ENCODE data around the gene TGM2.

TGM2 gene

DNA sequence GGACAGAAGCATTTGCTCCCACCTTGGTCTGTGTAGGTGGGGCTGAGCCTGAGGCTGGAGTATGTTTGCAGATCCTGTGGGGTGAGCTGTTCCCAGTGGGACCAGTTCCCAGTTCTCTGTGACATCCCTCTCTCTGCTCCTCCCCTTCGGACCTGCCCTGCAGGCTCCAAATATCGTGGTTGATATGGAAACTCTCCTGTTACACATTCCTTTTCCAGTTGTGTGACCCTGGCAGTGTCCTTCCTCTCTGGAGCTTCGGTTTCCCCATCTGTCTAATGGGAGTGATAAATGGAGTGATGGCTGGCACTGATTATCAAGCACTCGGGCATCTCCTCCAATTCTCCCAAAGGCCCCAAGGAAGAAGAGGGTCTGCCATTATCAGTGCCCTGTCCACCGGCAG, 15.7 kb upstream of the TGM2 start:
- Histone ChIP-seq H3K36me3 (ENCODE audit: control insufficient read depth, insufficient read depth, low read length) (no peaks in the 10 kb centered on the region), H3K4me3 (ENCODE audit: low read length) (no peak overlapping the region), H3K4me1 (ENCODE audit: control insufficient read depth, insufficient read depth, low read length) (no peaks in the 10 kb centered on the region), H3K27me3 (ENCODE audit: control insufficient read depth, insufficient read depth, low read length) (no peaks in the 10 kb centered on the region), H3K9ac (ENCODE audit: low read length) (no peak overlapping the region), H3K27ac (ENCODE audit: low read depth, low read length) (no peak overlapping the region)

GRCh38 chr20:38179846-38180245, 14.8 kb upstream of the TGM2 start:
- Histone ChIP-seq H3K9ac (ENCODE audit: low read length) (no peak overlapping the region), H3K27me3 (ENCODE audit: control insufficient read depth, insufficient read depth, low read length) (no peaks in the 10 kb centered on the region), H3K4me3 (ENCODE audit: low read length) (no peak overlapping the region), H3K27ac (ENCODE audit: low read depth, low read length) (no peak overlapping the region), H3K36me3 (ENCODE audit: control insufficient read depth, insufficient read depth, low read length) (no peaks in the 10 kb centered on the region), H3K4me1 (ENCODE audit: control insufficient read depth, insufficient read depth, low read length) (no peaks in the 10 kb centered on the region)

DNA sequence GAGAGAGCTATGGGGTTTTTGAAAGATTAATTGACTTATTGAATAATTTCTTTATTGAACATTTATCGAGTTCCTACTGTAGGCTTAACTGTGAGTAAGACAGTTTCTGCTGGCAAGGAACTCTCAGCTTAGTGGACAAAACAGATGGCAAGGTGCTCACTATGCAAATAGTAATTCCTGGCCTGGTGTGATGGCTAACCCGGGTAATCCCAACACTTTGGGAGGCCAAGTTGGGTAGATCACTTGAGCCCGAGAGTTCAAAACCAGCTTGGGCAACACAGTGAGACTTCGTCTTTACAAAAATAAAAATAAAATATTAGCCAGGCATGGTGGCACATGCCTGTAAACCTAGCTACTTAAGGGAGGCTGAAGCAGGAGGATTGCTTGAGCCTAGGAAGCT, 13.5 kb upstream of the TGM2 start:
- H3K36me3 ChIP-seq (ENCODE audit: control insufficient read depth, insufficient read depth, low read length) = no peaks in the 10 kb centered on the region
- H3K27ac ChIP-seq (ENCODE audit: low read depth, low read length) = no peak overlapping the region
- no peaks in the 10 kb centered on the region for H3K27me3 ChIP-seq (ENCODE audit: control insufficient read depth, insufficient read depth, low read length)
- H3K4me3 ChIP-seq (ENCODE audit: low read length) = no peak overlapping the region
- no peaks in the 10 kb centered on the region for H3K4me1 ChIP-seq (ENCODE audit: control insufficient read depth, insufficient read depth, low read length)
- H3K9ac ChIP-seq (ENCODE audit: low read length) = no peak overlapping the region

DNA sequence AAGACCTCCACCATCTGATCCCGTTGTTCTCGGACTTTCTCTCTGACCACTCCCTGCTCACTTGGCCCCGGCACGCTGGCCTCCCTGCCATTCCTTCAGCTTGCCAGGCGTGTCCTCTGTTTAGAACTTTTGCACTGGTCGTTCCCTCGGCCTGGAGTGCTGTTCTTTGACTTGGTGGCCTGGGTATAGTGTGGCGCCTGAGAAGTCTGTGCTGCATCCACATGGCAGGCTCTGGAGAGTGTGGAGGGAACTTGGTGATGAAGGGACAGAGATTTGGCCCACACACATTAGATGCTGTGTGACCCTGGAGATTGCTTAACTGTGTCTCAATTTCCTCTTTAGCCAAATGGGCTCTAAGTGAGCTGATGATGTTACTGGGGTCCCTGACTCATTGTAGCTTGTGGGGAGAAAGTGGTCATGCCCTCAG, 13.0 kb upstream of the TGM2 start:
- no peaks in the 10 kb centered on the region for H3K4me1 ChIP-seq (ENCODE audit: control insufficient read depth, insufficient read depth, low read length)
- no peak overlapping the region for H3K27ac ChIP-seq (ENCODE audit: low read depth, low read length)
- H3K36me3 ChIP-seq (ENCODE audit: control insufficient read depth, insufficient read depth, low read length) = no peaks in the 10 kb centered on the region
- H3K4me3 ChIP-seq (ENCODE audit: low read length) = no peak overlapping the region
- H3K9ac ChIP-seq (ENCODE audit: low read length) = no peak overlapping the region
- H3K27me3 ChIP-seq (ENCODE audit: control insufficient read depth, insufficient read depth, low read length) = no peaks in the 10 kb centered on the region

DNA sequence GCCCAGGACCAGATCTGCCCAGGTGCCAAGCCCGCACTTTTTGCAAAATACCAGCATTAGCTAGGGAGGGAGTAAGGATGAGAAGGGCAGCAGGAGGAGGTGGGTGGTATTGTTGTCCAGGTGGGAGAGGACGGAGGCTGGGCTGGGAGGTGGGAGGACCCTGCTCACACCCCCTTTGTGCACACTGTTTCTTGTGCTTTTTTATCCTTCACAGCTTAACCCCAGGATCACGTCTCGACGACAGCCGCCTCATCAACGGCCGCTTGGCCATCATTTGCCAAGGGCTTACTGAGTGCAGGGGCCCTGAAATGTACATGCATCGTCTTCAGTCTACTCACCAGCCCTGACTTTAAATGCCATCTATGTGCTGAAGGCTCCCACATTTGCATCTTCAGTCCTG, 12.1 kb upstream of the TGM2 start:
- Histone ChIP-seq H3K36me3 (ENCODE audit: control insufficient read depth, insufficient read depth, low read length) (no peaks in the 10 kb centered on the region), H3K27me3 (ENCODE audit: control insufficient read depth, insufficient read depth, low read length) (no peaks in the 10 kb centered on the region), H3K4me3 (ENCODE audit: low read length) (no peak overlapping the region), H3K27ac (ENCODE audit: low read depth, low read length) (no peak overlapping the region), H3K4me1 (ENCODE audit: control insufficient read depth, insufficient read depth, low read length) (no peaks in the 10 kb centered on the region), H3K9ac (ENCODE audit: low read length) (no peak overlapping the region)

DNA sequence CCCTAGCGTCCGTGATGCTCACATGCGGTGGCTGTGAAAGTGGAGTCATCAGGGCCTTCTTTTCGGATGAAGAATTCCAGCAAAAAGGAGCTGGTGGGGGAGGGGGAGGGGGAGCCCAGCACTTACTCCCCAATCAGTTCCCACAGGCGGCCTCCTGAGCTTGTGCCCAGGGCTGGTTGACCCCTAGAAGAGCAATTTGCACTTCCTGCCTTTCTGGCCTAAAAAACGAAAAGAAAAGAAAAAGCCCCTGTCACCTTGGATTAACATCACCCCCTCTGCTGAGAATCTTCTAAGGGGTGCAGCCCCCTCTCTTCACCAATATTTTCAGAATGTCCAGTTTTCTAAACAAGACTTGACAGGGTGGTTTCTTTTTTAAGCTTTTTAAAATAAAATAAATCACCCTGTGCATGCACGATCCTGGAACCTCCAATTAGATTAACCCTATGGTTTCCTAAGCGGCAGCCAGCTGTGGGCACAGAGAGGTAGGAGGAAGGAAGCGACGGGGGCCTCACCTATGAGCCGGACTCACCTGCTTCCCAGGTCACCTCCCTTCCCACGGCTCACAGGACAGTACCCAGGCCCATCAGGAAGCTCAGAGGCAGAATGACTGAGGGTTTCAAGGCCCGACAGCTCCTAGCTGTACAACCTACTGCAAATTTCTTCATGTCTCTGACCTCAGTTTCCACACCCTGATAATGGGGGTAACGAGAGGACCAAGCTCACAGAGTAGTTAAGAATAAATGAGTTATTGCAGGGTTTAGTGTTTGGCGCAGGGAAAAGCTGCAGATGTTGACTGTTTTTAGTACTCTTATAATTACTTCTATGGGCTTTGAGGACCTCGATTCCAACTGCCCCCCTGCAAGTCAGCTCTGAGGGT, 10.5 kb upstream of the TGM2 start:
- Histone ChIP-seq H3K4me3 (ENCODE audit: low read length) (no peak overlapping the region), H3K27me3 (ENCODE audit: control insufficient read depth, insufficient read depth, low read length) (no peaks in the 10 kb centered on the region), H3K27ac (ENCODE audit: low read depth, low read length) (no peak overlapping the region), H3K36me3 (ENCODE audit: control insufficient read depth, insufficient read depth, low read length) (no peaks in the 10 kb centered on the region), H3K4me1 (ENCODE audit: control insufficient read depth, insufficient read depth, low read length) (no peaks in the 10 kb centered on the region), H3K9ac (ENCODE audit: low read length) (no peak overlapping the region)

GRCh38 chr20:38173237-38174156, 8.4 kb upstream of the TGM2 start:
- no peaks in the 10 kb centered on the region for H3K36me3 ChIP-seq (ENCODE audit: control insufficient read depth, insufficient read depth, low read length)
- H3K27ac ChIP-seq (ENCODE audit: low read depth, low read length) = no peak overlapping the region
- H3K9ac ChIP-seq (ENCODE audit: low read length) = no peak overlapping the region
- H3K4me1 ChIP-seq (ENCODE audit: control insufficient read depth, insufficient read depth, low read length) = no peaks in the 10 kb centered on the region
- H3K27me3 ChIP-seq (ENCODE audit: control insufficient read depth, insufficient read depth, low read length) = no peaks in the 10 kb centered on the region
- H3K4me3 ChIP-seq (ENCODE audit: low read length) = no peak overlapping the region

DNA sequence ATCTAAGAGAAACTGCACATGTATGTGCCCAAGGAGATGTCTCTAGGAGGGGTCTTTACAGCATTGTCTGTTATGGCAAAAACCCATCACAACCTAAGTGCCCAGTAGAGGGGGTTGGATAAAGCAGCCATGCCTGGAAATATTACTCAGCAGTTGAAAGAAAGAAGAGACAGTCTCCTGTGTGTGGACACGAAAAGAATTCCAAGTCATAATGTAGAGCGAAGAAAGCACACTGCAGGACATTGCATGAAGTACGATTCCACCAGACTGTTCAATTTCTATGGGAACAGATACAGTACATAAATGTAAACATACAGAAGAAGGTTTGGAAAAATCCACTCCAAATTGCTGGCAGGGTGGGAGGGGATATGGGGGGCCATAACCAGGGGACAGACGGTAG, 7.3 kb upstream of the TGM2 start:
- Histone ChIP-seq H3K36me3 (ENCODE audit: control insufficient read depth, insufficient read depth, low read length) (no peaks in the 10 kb centered on the region), H3K27me3 (ENCODE audit: control insufficient read depth, insufficient read depth, low read length) (no peaks in the 10 kb centered on the region), H3K4me1 (ENCODE audit: control insufficient read depth, insufficient read depth, low read length) (no peaks in the 10 kb centered on the region), H3K4me3 (ENCODE audit: low read length) (no peak overlapping the region), H3K27ac (ENCODE audit: low read depth, low read length) (no peak overlapping the region), H3K9ac (ENCODE audit: low read length) (no peak overlapping the region)

DNA sequence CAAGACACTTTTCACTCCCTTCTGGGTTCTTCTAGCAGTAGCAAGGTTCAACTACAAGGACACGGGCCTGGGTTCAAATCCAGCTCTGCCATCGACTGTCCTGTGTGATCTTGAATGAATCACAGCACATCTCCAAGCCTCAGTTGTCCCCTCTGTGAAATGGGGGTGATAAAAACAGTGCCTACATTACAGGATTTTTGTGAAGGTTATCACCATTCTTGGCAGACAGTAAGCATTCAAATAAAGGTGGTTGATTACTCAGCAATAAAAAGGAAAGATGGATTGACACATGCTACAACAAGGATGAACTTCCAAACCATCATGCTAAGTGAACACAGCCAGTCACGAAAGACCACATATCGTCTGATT, 6.6 kb upstream of the TGM2 start:
- H3K36me3 ChIP-seq (ENCODE audit: control insufficient read depth, insufficient read depth, low read length) = no peaks in the 10 kb centered on the region
- no peak overlapping the region for H3K27ac ChIP-seq (ENCODE audit: low read depth, low read length)
- no peak overlapping the region for H3K4me3 ChIP-seq (ENCODE audit: low read length)
- no peaks in the 10 kb centered on the region for H3K4me1 ChIP-seq (ENCODE audit: control insufficient read depth, insufficient read depth, low read length)
- H3K27me3 ChIP-seq (ENCODE audit: control insufficient read depth, insufficient read depth, low read length) = no peaks in the 10 kb centered on the region
- H3K9ac ChIP-seq (ENCODE audit: low read length) = no peak overlapping the region

GRCh38 chr20:38170826-38171674, 6.0 kb upstream of the TGM2 start:
- H3K36me3 ChIP-seq (ENCODE audit: control insufficient read depth, insufficient read depth, low read length) = no peaks in the 10 kb centered on the region
- no peaks in the 10 kb centered on the region for H3K27me3 ChIP-seq (ENCODE audit: control insufficient read depth, insufficient read depth, low read length)
- no peak overlapping the region for H3K27ac ChIP-seq (ENCODE audit: low read depth, low read length)
- H3K9ac ChIP-seq (ENCODE audit: low read length) = no peak overlapping the region
- H3K4me1 ChIP-seq (ENCODE audit: control insufficient read depth, insufficient read depth, low read length) = peaks cover 3% of the 10 kb centered on the region
- no peak overlapping the region for H3K4me3 ChIP-seq (ENCODE audit: low read length)

DNA sequence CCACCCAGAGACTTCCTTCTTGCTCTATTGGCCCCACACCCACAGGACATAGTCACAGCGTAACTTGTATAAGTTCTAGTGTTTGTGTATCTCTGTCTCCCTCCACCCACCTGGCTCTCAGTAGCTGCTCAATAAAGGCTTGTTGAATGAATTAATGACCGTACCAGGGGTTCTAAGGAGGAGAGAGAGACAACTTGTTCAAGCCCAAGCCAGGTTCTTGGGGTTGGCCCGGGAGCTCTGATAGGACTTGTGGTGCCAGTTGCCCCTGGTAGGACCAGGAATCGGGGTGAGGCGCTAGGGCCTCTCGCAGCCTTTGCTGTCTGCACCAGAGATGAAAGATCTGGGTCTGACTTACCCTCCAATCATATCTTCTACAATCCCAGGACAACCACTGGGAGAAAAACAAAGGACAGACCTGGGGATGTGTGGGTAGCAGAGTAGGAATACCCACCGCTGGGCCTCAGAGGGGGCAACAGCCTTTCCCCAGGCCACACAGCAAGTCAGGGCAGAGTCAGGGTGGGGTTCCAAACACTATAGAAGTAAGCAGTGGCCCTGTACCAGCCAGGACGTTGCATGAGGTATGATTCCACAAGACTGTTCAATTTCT, 5.3 kb upstream of the TGM2 start:
- H3K27me3 ChIP-seq (ENCODE audit: control insufficient read depth, insufficient read depth, low read length) = no peaks in the 10 kb centered on the region
- H3K9ac ChIP-seq (ENCODE audit: low read length) = no peak overlapping the region
- H3K27ac ChIP-seq (ENCODE audit: low read depth, low read length) = no peak overlapping the region
- H3K4me1 ChIP-seq (ENCODE audit: control insufficient read depth, insufficient read depth, low read length) = peaks cover 9% of the 10 kb centered on the region
- no peaks in the 10 kb centered on the region for H3K36me3 ChIP-seq (ENCODE audit: control insufficient read depth, insufficient read depth, low read length)
- H3K4me3 ChIP-seq (ENCODE audit: low read length) = no peak overlapping the region

All from rectal smooth muscle tissue (tissue), 1 donor.